HEK293T (cell line): ENCODE measurements around the gene SLC37A3.
"Not testable (repeated sequence)": the region's sequence is repeated elsewhere in the genome, so short reads cannot be mapped to it uniquely, and the experiment has no call there.

ENCODE experiments used
- CTCF ChIA-PET: fragments of 350-600 bp; formaldehyde crosslinking; extraction: SDS; loops from one replicate; lab custom pipeline; 2021; ENCODE audit warnings: antibody characterized with exemption, inconsistent platforms; lab: Yijun Ruan, JAX
- POLR2A ChIA-PET: fragments of 350-600 bp; formaldehyde crosslinking; extraction: SDS; loops from one replicate; lab custom pipeline; 2020; ENCODE audit warnings: antibody characterized with exemption, inconsistent platforms; lab: Yijun Ruan, JAX
- DNase-seq: peaks from one replicate; pipeline ENCODE4 v3.0.0; 2012; ENCODE audit warnings: mixed read lengths; ENCODE audit errors: extremely low spot score
- ARNT ChIP-seq: fragments of 450-650 bp; IDR thresholded peaks from 2 replicates; pipeline ENCODE4 v1.6.1; 2017; ENCODE audit warnings: mild to moderate bottlenecking
- BHLHE40 ChIP-seq: fragments of 450-650 bp; IDR thresholded peaks from 2 replicates; pipeline ENCODE4 v1.6.1; 2016; ENCODE audit warnings: mild to moderate bottlenecking, moderate library complexity, borderline replicate concordance
- CTBP1 ChIP-seq: fragments of 450-650 bp; IDR thresholded peaks from 2 replicates; pipeline ENCODE4 v1.6.1; 2016; ENCODE audit warnings: borderline replicate concordance
- ELF4 ChIP-seq: fragments of 450-650 bp; IDR thresholded peaks from 2 replicates; pipeline ENCODE4 v1.6.1; 2017; ENCODE audit warnings: antibody characterized with exemption
- FOXA1 ChIP-seq: fragments of 450-650 bp; IDR thresholded peaks from 2 replicates; pipeline ENCODE4 v1.6.1; 2016; ENCODE audit warnings: mild to moderate bottlenecking
- FOXK2 ChIP-seq: fragments of 450-650 bp; IDR thresholded peaks from 2 replicates; pipeline ENCODE4 v1.6.1; 2016; ENCODE audit warnings: mild to moderate bottlenecking
- FOXM1 ChIP-seq: fragments of 450-650 bp; IDR thresholded peaks from 2 replicates; pipeline ENCODE4 v1.6.1; 2017; ENCODE audit warnings: mild to moderate bottlenecking, borderline replicate concordance
- HDGF ChIP-seq: fragments of 450-650 bp; IDR thresholded peaks from 2 replicates; pipeline ENCODE4 v1.6.1; 2017; ENCODE audit warnings: antibody characterized with exemption, borderline replicate concordance
- L3MBTL2 ChIP-seq: fragments of 450-650 bp; conservative IDR thresholded peaks from 2 replicates; pipeline ENCODE4 v1.6.1; 2016; ENCODE audit warnings: mild to moderate bottlenecking
- LEF1 ChIP-seq: fragments of 450-650 bp; IDR thresholded peaks from 2 replicates; pipeline ENCODE4 v1.6.1; 2017; ENCODE audit warnings: mild to moderate bottlenecking, borderline replicate concordance
- NFRKB ChIP-seq: fragments of 450-650 bp; IDR thresholded peaks from 2 replicates; pipeline ENCODE4 v1.6.1; 2016; ENCODE audit warnings: mild to moderate bottlenecking, moderate library complexity
- SP1 ChIP-seq: fragments of 450-650 bp; IDR thresholded peaks from 2 replicates; pipeline ENCODE4 v1.6.1; 2017
- SUZ12 ChIP-seq: fragments of 450-650 bp; IDR thresholded peaks from 2 replicates; pipeline ENCODE4 v1.6.1; 2016; ENCODE audit warnings: mild to moderate bottlenecking
- TARDBP ChIP-seq: fragments of 450-650 bp; IDR thresholded peaks from 2 replicates; pipeline ENCODE4 v1.6.1; 2016
- ZNF384 ChIP-seq: fragments of 450-650 bp; IDR thresholded peaks from 2 replicates; pipeline ENCODE4 v1.6.1; 2016
- TF ChIP-seq, protein P1 (sequence below): fragments of 450-650 bp; IDR thresholded peaks from 2 replicates; pipeline ENCODE4 v1.6.1; 2016

The SLC37A3 gene

GRCh38 chr7:140418653-140419052, 20.3 kb upstream of the SLC37A3 start:
- ChIA-PET POLR2A (interaction anchor here (1.0 kb wide), 1 partner anchor 22 kb away, joined by 3 read pairs; no protein-coding TSS in a partner anchor), CTCF (interaction anchor here (0.7 to 1.8 kb wide), 2 partner anchors 25 to 773 kb away, joined by 3 to 6 read pairs; no protein-coding TSS in a partner anchor)
- no peak for DNase-seq
- TF ChIP-seq LEF1 (no peak), TARDBP (no peak), CTBP1 (no peak), FOXA1 (no peak), HDGF (no peak), L3MBTL2 (no peak), SUZ12 (no peak), ELF4 (no peak), FOXK2 (no peak), BHLHE40 (no peak), SP1 (no peak), FOXM1 (no peak), NFRKB (no peak), ARNT (no peak), ZNF384 (no peak)
- TF ChIP-seq, protein P1, sequence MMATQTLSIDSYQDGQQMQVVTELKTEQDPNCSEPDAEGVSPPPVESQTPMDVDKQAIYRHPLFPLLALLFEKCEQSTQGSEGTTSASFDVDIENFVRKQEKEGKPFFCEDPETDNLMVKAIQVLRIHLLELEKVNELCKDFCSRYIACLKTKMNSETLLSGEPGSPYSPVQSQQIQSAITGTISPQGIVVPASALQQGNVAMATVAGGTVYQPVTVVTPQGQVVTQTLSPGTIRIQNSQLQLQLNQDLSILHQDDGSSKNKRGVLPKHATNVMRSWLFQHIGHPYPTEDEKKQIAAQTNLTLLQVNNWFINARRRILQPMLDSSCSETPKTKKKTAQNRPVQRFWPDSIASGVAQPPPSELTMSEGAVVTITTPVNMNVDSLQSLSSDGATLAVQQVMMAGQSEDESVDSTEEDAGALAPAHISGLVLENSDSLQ = no peak

DNA sequence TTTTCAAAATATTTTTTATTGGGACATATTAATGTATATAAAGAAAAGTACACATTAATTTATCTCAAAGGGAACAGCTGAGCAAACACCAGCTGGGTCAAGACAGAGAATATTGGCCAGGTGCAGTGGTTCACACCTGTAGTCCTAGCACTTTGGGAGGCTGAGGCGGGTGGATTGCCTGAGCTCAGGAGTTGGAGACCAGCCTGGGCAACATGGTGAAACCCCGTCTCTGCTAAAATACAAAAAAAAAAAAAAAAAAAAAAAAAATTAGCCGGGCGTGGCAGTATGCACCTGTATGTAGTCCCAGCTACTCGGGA, 19.8 kb upstream of the SLC37A3 start:
- DNase-seq = not testable (repeated sequence)
- ChIA-PET POLR2A (interaction anchor here (1.0 kb wide), 1 partner anchor 22 kb away, joined by 3 read pairs; no protein-coding TSS in a partner anchor), CTCF (interaction anchor here (0.7 to 1.8 kb wide), 2 partner anchors 26 to 772 kb away, joined by 3 to 6 read pairs; no protein-coding TSS in a partner anchor)

- DNase-seq = no peak
- TF ChIP-seq, protein P1 = no peak
- TF ChIP-seq BHLHE40 (no peak), NFRKB (no peak), SP1 (no peak), CTBP1 (no peak), ARNT (no peak), HDGF (no peak), ELF4 (no peak), TARDBP (no peak)
- ChIA-PET CTCF (interaction anchor here (0.6 to 0.7 kb wide), 3 partner anchors 26 to 672 kb away, joined by 3 to 7 read pairs (median 4); no protein-coding TSS in a partner anchor), POLR2A (no interaction called here)
These were observed 19.3 kb upstream of the SLC37A3 start for GRCh38 chr7:140417456-140418155.

DNA sequence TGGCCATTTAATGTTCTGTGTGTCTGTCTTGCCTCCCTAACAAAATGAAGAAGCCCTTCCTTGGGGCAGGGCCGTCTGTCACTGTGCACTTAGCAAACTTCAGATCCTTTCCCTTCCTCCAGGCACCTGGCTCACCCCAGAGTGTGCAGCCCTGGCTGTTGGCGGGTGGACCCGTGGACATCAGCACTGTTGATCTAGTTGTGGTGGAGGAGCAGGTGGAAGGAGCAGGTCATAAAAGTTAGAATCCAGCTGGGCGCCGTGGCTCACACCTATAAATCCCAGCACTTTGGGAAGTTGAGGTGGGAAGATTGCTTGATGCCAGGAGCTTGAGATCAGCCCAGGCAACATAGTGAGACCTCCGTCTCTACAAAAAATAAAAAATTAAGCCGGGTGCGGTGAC, 18.2 kb upstream of the SLC37A3 start:
- CTCF ChIA-PET = interaction anchor here (0.7 kb wide), 1 partner anchor 1903 kb away, joined by 3 read pairs; no protein-coding TSS in a partner anchor
- no peak for TF ChIP-seq TARDBP
- no peak for TF ChIP-seq ARNT
- TF ChIP-seq NFRKB = no peak
- no peak for TF ChIP-seq BHLHE40
- no peak for TF ChIP-seq SUZ12
- no peak for TF ChIP-seq LEF1
- no peak for TF ChIP-seq L3MBTL2
- no peak for TF ChIP-seq ZNF384
- no peak for TF ChIP-seq CTBP1
- no peak for TF ChIP-seq FOXA1
- no peak for TF ChIP-seq SP1
- TF ChIP-seq FOXM1 = no peak
- no peak for TF ChIP-seq FOXK2
- TF ChIP-seq HDGF = no peak
- no peak for TF ChIP-seq ELF4
- TF ChIP-seq, protein P1 = no peak
- no peak for DNase-seq
- POLR2A ChIA-PET = no interaction called here

DNA sequence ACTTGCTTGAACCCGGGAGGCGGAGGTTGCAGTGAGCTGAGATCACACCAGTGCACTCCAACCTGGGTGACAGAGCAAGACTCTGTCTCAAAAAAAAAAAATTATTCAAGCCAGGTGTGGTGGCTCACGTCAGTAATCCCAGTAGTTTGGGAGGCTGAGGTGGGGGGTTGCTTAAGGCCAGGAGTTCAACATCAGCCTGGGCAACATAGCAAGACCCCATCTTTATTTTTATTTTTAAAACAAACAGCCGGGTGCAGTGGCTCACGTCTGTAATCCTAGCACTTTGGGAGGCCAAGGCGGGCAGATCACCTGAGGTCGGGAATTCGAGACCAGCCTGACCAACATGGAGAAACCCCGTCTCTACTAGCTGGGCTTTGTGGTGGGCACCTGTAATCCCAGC, 17.5 kb upstream of the SLC37A3 start:
- POLR2A ChIA-PET, CTCF ChIA-PET, DNase-seq: not testable (repeated sequence)

GRCh38 chr7:140415361-140415760, 17.0 kb upstream of the SLC37A3 start:
- DNase-seq = no peak
- POLR2A ChIA-PET = no interaction called here
- TF ChIP-seq ELF4 (no peak), ZNF384 (no peak), TARDBP (no peak), LEF1 (no peak), ARNT (no peak), HDGF (no peak), SUZ12 (no peak), L3MBTL2 (no peak), SP1 (no peak), NFRKB (no peak)
- TF ChIP-seq, protein P1 = no peak
- CTCF ChIA-PET = interaction anchor here (0.6 kb wide), 1 partner anchor 12 kb away, joined by 3 read pairs; no protein-coding TSS in a partner anchor
